SK-N-SH (cell line): ENCODE data around the gene TMEM97.

Experiments
- CTCF ChIP-seq: fragments of 200-600 bp; sonication (generic); IDR thresholded peaks from 2 replicates; pipeline ENCODE4 v1.6.1; 2017; ENCODE audit warnings: antibody characterized with exemption, mild to moderate bottlenecking, moderate library complexity
- FOXJ3 ChIP-seq: sonication (generic); formaldehyde crosslinking; IDR thresholded peaks from 2 replicates; pipeline ENCODE4 v1.5.1; 2020; ENCODE audit warnings: mild to moderate bottlenecking, missing genetic modification reagents
- FOXM1 ChIP-seq: IDR thresholded peaks from 2 replicates; pipeline ENCODE4 v1.4.0; 2012; ENCODE audit warnings: low read depth, mild to moderate bottlenecking
- GABPA ChIP-seq: IDR thresholded peaks from 2 replicates; pipeline ENCODE4 v1.4.0; 2012; ENCODE audit warnings: low read depth, mild to moderate bottlenecking
- GATA2 ChIP-seq: sonication (generic); formaldehyde crosslinking; IDR thresholded peaks from 2 replicates; pipeline ENCODE4 v1.5.0; 2020; ENCODE audit warnings: mild to moderate bottlenecking, missing genetic modification reagents
- MEF2A ChIP-seq: IDR thresholded peaks from 2 replicates; pipeline ENCODE4 v1.4.0; 2012; ENCODE audit warnings: low read depth, borderline replicate concordance
- POLR2AphosphoS5 ChIP-seq: IDR thresholded peaks from 2 replicates; pipeline ENCODE4 v1.6.1; 2012; ENCODE audit warnings: low read depth, low read length
- RCOR1 ChIP-seq: fragments of 150-350 bp; IDR thresholded peaks from 2 replicates; pipeline ENCODE4 v1.6.1; 2017; ENCODE audit warnings: antibody characterized with exemption, low read length
- TAF1 ChIP-seq: IDR thresholded peaks from 2 replicates; pipeline ENCODE4 v1.6.1; 2012; ENCODE audit warnings: low read depth, mild to moderate bottlenecking, low read length, moderate library complexity, borderline replicate concordance
- YY1 ChIP-seq: IDR thresholded peaks from 2 replicates; pipeline ENCODE4 v1.4.0; 2012; ENCODE audit warnings: low read depth, mild to moderate bottlenecking
- TF ChIP-seq, protein P1 (sequence below): IDR thresholded peaks from 2 replicates; pipeline ENCODE4 v1.6.1; 2012; ENCODE audit warnings: mild to moderate bottlenecking, low read depth, low read length, moderate library complexity

DNA sequence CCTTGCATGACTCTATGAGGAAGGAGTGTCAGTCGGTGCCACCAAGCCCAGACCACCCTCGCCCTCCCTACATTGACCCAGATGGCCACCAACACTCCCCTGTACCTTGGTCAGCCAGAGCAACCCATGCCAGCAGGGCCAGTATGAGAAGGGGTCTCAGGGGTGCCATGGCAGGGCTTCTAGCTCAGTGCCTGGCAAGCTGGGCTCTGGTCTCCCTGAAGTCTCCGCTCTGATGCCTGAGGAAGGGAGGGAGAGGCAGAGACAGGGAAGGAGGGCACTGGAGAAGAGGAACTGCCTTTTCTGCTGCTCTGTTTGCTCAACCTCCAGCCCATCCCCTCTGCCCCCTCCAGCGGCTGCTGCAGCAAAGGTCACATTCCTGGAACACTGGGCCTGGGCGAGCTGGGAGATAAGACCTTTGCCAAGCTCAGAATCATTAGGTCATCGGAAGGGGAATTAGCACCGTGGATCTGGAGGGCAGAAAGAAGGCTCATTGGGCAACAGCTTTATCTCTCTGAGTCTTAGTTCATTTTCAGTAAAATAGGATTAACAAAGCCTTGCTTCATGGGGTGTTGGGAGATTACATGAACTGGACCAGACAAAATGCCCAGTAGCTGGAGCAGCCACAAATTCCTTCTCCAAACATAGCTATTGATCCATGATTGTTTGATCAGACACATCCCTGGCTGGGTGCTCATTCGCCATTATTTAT is 51.2 kb downstream of the TMEM97 start, which contains the start of gene VTN:
- TF ChIP-seq CTCF (no peak), TAF1 (no peak), GABPA (no peak), FOXJ3 (CRISPR knock-in tag) (no peak), RCOR1 (no peak; the same call in 1 of the 2 replicates), POLR2AphosphoS5 (no peak), YY1 (no peak), MEF2A (no peak), FOXM1 (no peak), GATA2 (CRISPR knock-in tag) (peak; percentile 61)
- TF ChIP-seq, protein P1, sequence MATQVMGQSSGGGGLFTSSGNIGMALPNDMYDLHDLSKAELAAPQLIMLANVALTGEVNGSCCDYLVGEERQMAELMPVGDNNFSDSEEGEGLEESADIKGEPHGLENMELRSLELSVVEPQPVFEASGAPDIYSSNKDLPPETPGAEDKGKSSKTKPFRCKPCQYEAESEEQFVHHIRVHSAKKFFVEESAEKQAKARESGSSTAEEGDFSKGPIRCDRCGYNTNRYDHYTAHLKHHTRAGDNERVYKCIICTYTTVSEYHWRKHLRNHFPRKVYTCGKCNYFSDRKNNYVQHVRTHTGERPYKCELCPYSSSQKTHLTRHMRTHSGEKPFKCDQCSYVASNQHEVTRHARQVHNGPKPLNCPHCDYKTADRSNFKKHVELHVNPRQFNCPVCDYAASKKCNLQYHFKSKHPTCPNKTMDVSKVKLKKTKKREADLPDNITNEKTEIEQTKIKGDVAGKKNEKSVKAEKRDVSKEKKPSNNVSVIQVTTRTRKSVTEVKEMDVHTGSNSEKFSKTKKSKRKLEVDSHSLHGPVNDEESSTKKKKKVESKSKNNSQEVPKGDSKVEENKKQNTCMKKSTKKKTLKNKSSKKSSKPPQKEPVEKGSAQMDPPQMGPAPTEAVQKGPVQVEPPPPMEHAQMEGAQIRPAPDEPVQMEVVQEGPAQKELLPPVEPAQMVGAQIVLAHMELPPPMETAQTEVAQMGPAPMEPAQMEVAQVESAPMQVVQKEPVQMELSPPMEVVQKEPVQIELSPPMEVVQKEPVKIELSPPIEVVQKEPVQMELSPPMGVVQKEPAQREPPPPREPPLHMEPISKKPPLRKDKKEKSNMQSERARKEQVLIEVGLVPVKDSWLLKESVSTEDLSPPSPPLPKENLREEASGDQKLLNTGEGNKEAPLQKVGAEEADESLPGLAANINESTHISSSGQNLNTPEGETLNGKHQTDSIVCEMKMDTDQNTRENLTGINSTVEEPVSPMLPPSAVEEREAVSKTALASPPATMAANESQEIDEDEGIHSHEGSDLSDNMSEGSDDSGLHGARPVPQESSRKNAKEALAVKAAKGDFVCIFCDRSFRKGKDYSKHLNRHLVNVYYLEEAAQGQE, result no peak
